Chondrocyte (in vitro differentiated cells): ENCODE measurements around the gene KIAA1586. TPM values are rescaled to one million over a fixed set of nuclear protein-coding genes. Genes with fewer than 3 reads are reported as not detected.

Experiments
- DNase-seq: peaks from one replicate; pipeline ENCODE4 v3.0.0; 2021; ENCODE audit warnings: mixed read lengths, low spot score
- H3K27ac Mint-ChIP-seq: one replicate; pipeline ENCODE4 v1.8.0; 2021; ENCODE audit warnings: mild to moderate bottlenecking, moderate library complexity, mixed read lengths; ENCODE audit not compliant: unreplicated experiment
- H3K27me3 Mint-ChIP-seq: 2 replicates; pipeline ENCODE4 v1.8.0; 2021; ENCODE audit warnings: low read depth, mixed read lengths
- H3K36me3 Mint-ChIP-seq: 2 replicates; pipeline ENCODE4 v1.8.0; 2021; ENCODE audit warnings: low read depth, mixed read lengths
- H3K4me1 Mint-ChIP-seq: 2 replicates; pipeline ENCODE4 v1.8.0; 2021; ENCODE audit warnings: low read depth, mild to moderate bottlenecking, mixed read lengths
- H3K4me3 Mint-ChIP-seq: one replicate; pipeline ENCODE4 v1.8.0; 2021; ENCODE audit warnings: mild to moderate bottlenecking, moderate library complexity, mixed read lengths; ENCODE audit not compliant: unreplicated experiment
- H3K9me3 Mint-ChIP-seq: 2 replicates; pipeline ENCODE4 v1.8.0; 2021; ENCODE audit warnings: low read depth, mixed read lengths
- total RNA-seq: library from RNA; stranded (reverse); gene quantifications from 3 replicates; pipeline ENCODE4 v1.2.1, GENCODE V29; 2021
- TF ChIP-seq, protein P1 (sequence below): fragments of 200-600 bp; sonication (generic); IDR thresholded peaks from 2 replicates; pipeline ENCODE4 v1.5.0; 2021; ENCODE audit warnings: antibody characterized with exemption, mild to moderate bottlenecking, moderate library complexity

The KIAA1586 gene
- total RNA-seq, 1 donor from 2014 or later, result 13.4 TPM

DNA sequence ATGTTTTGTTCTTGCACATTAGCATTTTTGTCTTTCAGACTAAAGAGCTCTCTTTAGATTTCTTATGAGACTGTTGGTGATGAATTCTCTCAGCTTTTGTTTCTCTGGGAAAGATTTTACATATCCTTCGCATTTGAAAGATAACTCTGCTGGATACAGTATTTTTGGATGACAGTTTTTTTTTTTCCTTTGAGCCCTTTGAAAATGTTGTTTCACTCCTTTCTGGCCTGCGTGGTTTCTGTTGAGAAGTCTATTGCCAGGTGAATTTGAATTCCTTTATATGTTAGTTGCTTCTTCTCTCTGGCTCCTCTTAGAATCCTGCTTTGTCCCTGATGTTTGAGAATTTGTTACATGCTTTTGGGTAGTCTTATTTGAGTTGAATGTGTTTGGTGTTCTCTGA lies 22.2 kb upstream of the KIAA1586 start:
- peaks cover 20% of the 10 kb centered on the region for H3K36me3 Mint-ChIP-seq
- no peaks in the 10 kb centered on the region for H3K27me3 Mint-ChIP-seq
- H3K4me3 Mint-ChIP-seq, result no peak overlapping the region
- H3K9me3 Mint-ChIP-seq, result peaks cover 19% of the 10 kb centered on the region
- H3K27ac Mint-ChIP-seq, result no peak overlapping the region
- no peaks in the 10 kb centered on the region for H3K4me1 Mint-ChIP-seq
- TF ChIP-seq, protein P1, sequence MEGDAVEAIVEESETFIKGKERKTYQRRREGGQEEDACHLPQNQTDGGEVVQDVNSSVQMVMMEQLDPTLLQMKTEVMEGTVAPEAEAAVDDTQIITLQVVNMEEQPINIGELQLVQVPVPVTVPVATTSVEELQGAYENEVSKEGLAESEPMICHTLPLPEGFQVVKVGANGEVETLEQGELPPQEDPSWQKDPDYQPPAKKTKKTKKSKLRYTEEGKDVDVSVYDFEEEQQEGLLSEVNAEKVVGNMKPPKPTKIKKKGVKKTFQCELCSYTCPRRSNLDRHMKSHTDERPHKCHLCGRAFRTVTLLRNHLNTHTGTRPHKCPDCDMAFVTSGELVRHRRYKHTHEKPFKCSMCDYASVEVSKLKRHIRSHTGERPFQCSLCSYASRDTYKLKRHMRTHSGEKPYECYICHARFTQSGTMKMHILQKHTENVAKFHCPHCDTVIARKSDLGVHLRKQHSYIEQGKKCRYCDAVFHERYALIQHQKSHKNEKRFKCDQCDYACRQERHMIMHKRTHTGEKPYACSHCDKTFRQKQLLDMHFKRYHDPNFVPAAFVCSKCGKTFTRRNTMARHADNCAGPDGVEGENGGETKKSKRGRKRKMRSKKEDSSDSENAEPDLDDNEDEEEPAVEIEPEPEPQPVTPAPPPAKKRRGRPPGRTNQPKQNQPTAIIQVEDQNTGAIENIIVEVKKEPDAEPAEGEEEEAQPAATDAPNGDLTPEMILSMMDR, result no peak
- no peak for DNase-seq

DNA sequence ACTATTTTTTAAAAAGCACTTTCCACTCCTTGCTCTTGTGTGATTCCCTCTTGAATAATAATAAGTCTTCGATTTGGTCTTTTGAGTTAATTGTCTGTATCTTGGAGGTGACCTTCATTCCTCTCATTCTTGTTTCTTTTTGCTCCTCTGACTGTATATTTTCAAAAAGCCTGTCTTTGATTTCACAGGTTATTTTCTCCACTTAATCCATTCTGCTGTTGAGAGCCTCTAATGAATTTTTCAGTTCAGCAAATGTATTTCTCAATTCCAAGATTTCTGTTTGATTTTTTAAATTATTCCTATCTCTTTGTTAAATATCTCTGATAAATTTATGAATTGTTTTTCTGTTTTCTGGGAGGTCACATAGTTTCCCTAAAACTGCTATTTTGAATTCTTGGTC lies 21.7 kb upstream of the KIAA1586 start:
- Mint-ChIP-seq H3K27me3 (no peaks in the 10 kb centered on the region), H3K36me3 (peaks cover 18% of the 10 kb centered on the region), H3K9me3 (peaks cover 19% of the 10 kb centered on the region), H3K4me3 (no peak overlapping the region), H3K27ac (no peak overlapping the region), H3K4me1 (no peaks in the 10 kb centered on the region)
- TF ChIP-seq, protein P1, result no peak
- DNase-seq, result no peak

DNA sequence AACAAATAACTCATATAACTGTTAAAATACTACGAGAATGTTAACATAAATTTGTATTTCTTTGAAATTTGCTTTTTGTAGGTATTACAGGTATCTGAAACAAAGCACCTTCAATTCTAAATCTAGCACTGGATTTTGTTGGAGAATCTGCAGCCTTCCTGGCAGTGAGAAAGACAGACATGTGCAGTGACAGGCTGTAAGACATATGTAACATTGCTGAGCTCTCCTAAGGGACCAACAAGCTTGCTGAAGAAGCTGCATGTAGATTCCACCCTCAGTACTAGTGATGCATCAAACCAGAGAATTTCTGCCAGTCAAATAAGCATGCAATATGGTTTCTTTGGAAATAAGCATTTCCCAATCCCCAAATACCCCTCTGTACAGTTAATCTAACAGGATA lies 20.5 kb upstream of the KIAA1586 start:
- DNase-seq, result no peak
- H3K4me3 Mint-ChIP-seq, result no peak overlapping the region
- H3K27me3 Mint-ChIP-seq, result no peaks in the 10 kb centered on the region
- H3K9me3 Mint-ChIP-seq, result peaks cover 19% of the 10 kb centered on the region
- peaks cover 18% of the 10 kb centered on the region for H3K36me3 Mint-ChIP-seq
- no peaks in the 10 kb centered on the region for H3K4me1 Mint-ChIP-seq
- H3K27ac Mint-ChIP-seq, result no peak overlapping the region
- TF ChIP-seq, protein P1, result no peak

DNA sequence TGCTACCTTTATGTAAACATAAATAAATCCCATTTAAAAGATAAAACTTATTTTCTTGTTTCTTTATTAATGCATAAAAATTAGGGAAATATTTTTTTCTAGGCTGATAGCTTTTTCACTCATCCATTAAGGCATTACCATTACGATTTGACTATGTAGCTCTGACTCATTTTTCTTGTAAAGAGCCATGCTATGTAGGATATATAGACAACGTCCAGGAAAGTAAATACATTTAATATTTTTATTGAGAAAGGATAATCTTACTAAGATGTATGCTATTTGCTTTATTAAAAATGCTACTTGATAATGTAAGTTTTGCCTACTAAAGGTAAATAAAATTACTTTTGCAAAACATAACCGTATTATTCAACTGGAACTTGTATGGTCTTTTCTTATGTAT lies 19.2 kb upstream of the KIAA1586 start:
- Mint-ChIP-seq H3K27me3 (no peaks in the 10 kb centered on the region), H3K36me3 (peaks cover 18% of the 10 kb centered on the region), H3K4me3 (no peak overlapping the region), H3K27ac (no peak overlapping the region), H3K9me3 (peaks cover 19% of the 10 kb centered on the region), H3K4me1 (no peaks in the 10 kb centered on the region)
- no peak for DNase-seq
- TF ChIP-seq, protein P1, result no peak

DNA sequence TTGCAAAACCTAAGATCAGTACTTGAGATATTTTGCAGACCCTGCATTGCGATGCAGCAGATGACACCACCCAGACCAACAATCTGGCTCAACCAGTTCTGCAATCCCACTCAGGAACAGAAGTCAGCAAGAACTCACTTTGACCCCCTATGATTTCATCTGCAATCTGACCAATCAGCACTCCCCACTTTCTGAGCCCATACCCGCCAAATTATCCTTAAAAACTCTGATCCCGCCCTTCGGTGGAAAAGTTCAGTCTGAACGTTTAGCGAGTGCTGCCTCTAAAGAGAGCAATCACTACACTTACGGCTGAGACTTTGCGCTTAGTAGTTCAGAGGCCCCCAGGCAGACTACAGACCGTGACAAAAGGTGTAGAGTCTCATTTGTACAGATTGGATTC lies 17.3 kb upstream of the KIAA1586 start:
- H3K27ac Mint-ChIP-seq, result no peak overlapping the region
- no peaks in the 10 kb centered on the region for H3K4me1 Mint-ChIP-seq
- H3K36me3 Mint-ChIP-seq, result peaks cover 16% of the 10 kb centered on the region
- no peak for DNase-seq
- no peak overlapping the region for H3K4me3 Mint-ChIP-seq
- H3K9me3 Mint-ChIP-seq, result peaks cover 16% of the 10 kb centered on the region
- TF ChIP-seq, protein P1, result no peak
- H3K27me3 Mint-ChIP-seq, result no peaks in the 10 kb centered on the region
